ENCODE measurements around the gene KRT38. TPM values are rescaled to one million over a fixed set of nuclear protein-coding genes. Genes with fewer than 3 reads are reported as not detected.

The KRT38 gene
- polyA plus RNA-seq, 1 donor: not detected

- DNase-seq (ENCODE audit: low read depth): no peak
These were observed 19.2 kb downstream of the KRT38 start for GRCh38 chr17:41421617-41422016.

GRCh38 chr17:41421116-41421515 lies 19.7 kb downstream of the KRT38 start:
- DNase-seq (ENCODE audit: low read depth): no peak

- no peak for DNase-seq (ENCODE audit: low read depth)
These were observed 20.6 kb downstream of the KRT38 start for GRCh38 chr17:41420134-41420533.

- no peak for DNase-seq (ENCODE audit: low read depth)
These were observed 21.1 kb downstream of the KRT38 start for GRCh38 chr17:41419716-41420115.

GRCh38 chr17:41418116-41418860 lies 22.5 kb downstream of the KRT38 start:
- DNase-seq (ENCODE audit: low read depth): no peak

GRCh38 chr17:41417576-41418015 lies 23.2 kb downstream of the KRT38 start:
- no peak for DNase-seq (ENCODE audit: low read depth)

GRCh38 chr17:41417127-41417526 lies 23.7 kb downstream of the KRT38 start:
- no peak for DNase-seq (ENCODE audit: low read depth)

- DNase-seq (ENCODE audit: low read depth): no peak
These were observed 24.3 kb downstream of the KRT38 start for GRCh38 chr17:41416479-41416878.

- no peak for DNase-seq (ENCODE audit: low read depth)
These were observed 24.9 kb downstream of the KRT38 start for GRCh38 chr17:41415833-41416335.

GRCh38 chr17:41415411-41415810 lies 25.4 kb downstream of the KRT38 start:
- no peak for DNase-seq (ENCODE audit: low read depth)

- DNase-seq (ENCODE audit: low read depth): no peak
These were observed 26.8 kb downstream of the KRT38 start for GRCh38 chr17:41413982-41414381.

GRCh38 chr17:41413353-41413957 lies 27.3 kb downstream of the KRT38 start:
- no peak for DNase-seq (ENCODE audit: low read depth)

GRCh38 chr17:41411072-41411840 lies 29.5 kb downstream of the KRT38 start:
- no peak for DNase-seq (ENCODE audit: low read depth)

GRCh38 chr17:41407226-41407625 lies 33.6 kb downstream of the KRT38 start:
- DNase-seq (ENCODE audit: low read depth): no peak

- no peak for DNase-seq (ENCODE audit: low read depth)
These were observed 34.6 kb downstream of the KRT38 start for GRCh38 chr17:41406205-41406604.

GRCh38 chr17:41404024-41404671 lies 36.6 kb downstream of the KRT38 start:
- DNase-seq (ENCODE audit: low read depth): no peak

- no peak for DNase-seq (ENCODE audit: low read depth)
These were observed 37.3 kb downstream of the KRT38 start for GRCh38 chr17:41403404-41404023.

- DNase-seq (ENCODE audit: low read depth): no peak
These were observed 38.6 kb downstream of the KRT38 start for GRCh38 chr17:41402161-41402560.

- DNase-seq (ENCODE audit: low read depth): no peak
These were observed 43.7 kb downstream of the KRT38 start, which contains the start of gene KRT31 for GRCh38 chr17:41396996-41397660. Gene KRT31, minus strand, starts transcription at chr17:41397608. Its CDS starts 69 bp downstream, at chr17:41397539.

GRCh38 chr17:41396340-41396739 lies 44.4 kb downstream of the KRT38 start:
- no peak for DNase-seq (ENCODE audit: low read depth)

- no peak for DNase-seq (ENCODE audit: low read depth)
These were observed 45.2 kb downstream of the KRT38 start for GRCh38 chr17:41395611-41396010.
